ENCODE results near the gene RASGEF1C. TPM values are rescaled to one million over a fixed set of nuclear protein-coding genes. Genes with fewer than 3 reads are reported as not detected.
A peak's percentile ranks its signal among the peaks of the same experiment; 100 is the strongest.

The RASGEF1C gene
- total and polyA plus RNA-seq, 7 donors, result 0.35 to 4.2 (median 1.1) TPM; not detected in 2

- intact Hi-C loops (cut with DNase I), result no loop called here
- 51 to 70% methylated on average over 14 of the region's 14 CpGs for WGBS, 2 donors
- no peak for DNase-seq
Observed at GRCh38 chr5:180141068-180141660, 67.8 kb downstream of the RASGEF1C start.

GRCh38 chr5:180140571-180140970 is 68.4 kb downstream of the RASGEF1C start:
- H3K27me3 ChIP-seq, result peaks cover 0 to 31% (median 0%) of the 10 kb centered on the region in 3 donors
- WGBS, 2 donors, result 59 to 69% methylated on average over 9 of the region's 9 CpGs
- H3K9me3 ChIP-seq, result no peaks in the 10 kb centered on the region
- no peak overlapping the region for H3K27ac ChIP-seq
- H3K4me1 ChIP-seq, result no peaks in the 10 kb centered on the region
- intact Hi-C loops (cut with DNase I), result no loop called here
- H3K36me3 ChIP-seq, result no peaks in the 10 kb centered on the region
- no peak overlapping the region for H3K4me3 ChIP-seq
- TF ChIP-seq CTCF (IDR thresholded peaks at IDR 0.05), result no peak
- no peak for TF ChIP-seq EP300 (IDR thresholded peaks at IDR 0.05)
- TF ChIP-seq POLR2A (IDR thresholded peaks at IDR 0.05), result no peak
- no peak for TF ChIP-seq POLR2AphosphoS5 (IDR thresholded peaks at IDR 0.05)
- no peak for DNase-seq

More at GRCh38 chr5:180141068-180141660, 67.8 kb downstream of the RASGEF1C start:
- H3K4me3 ChIP-seq, result no peak overlapping the region
- no peaks in the 10 kb centered on the region for H3K4me1 ChIP-seq
- TF ChIP-seq POLR2A (IDR thresholded peaks at IDR 0.05) (no peak), POLR2AphosphoS5 (IDR thresholded peaks at IDR 0.05) (no peak), CTCF (IDR thresholded peaks at IDR 0.05) (no peak), EP300 (IDR thresholded peaks at IDR 0.05) (no peak)
- no peaks in the 10 kb centered on the region for H3K36me3 ChIP-seq
- H3K27ac ChIP-seq, result no peak overlapping the region
- H3K9me3 ChIP-seq, result peaks cover 0 to 3% (median 0%) of the 10 kb centered on the region in 4 donors
- H3K27me3 ChIP-seq, result peaks cover 0 to 31% (median 0%) of the 10 kb centered on the region in 3 donors

GRCh38 chr5:180140079-180140554 is 68.9 kb downstream of the RASGEF1C start:
- H3K4me1 ChIP-seq, result no peaks in the 10 kb centered on the region
- H3K36me3 ChIP-seq, result no peaks in the 10 kb centered on the region
- H3K9me3 ChIP-seq, result no peaks in the 10 kb centered on the region
- DNase-seq, result peak; percentile 60
- TF ChIP-seq POLR2A (IDR thresholded peaks at IDR 0.05) (no peak), EP300 (IDR thresholded peaks at IDR 0.05) (no peak), POLR2AphosphoS5 (IDR thresholded peaks at IDR 0.05) (no peak), CTCF (IDR thresholded peaks at IDR 0.05) (no peak)
- no peak overlapping the region for H3K4me3 ChIP-seq
- H3K27ac ChIP-seq, result no peak overlapping the region
- peaks cover 0 to 31% (median 0%) of the 10 kb centered on the region in 3 donors for H3K27me3 ChIP-seq
- WGBS, 2 donors, result 60 to 80% methylated on average over 10 of the region's 10 CpGs
- intact Hi-C loops (cut with DNase I), result no loop called here

GRCh38 chr5:180139731-180140055 is 69.3 kb downstream of the RASGEF1C start:
- DNase-seq, result no peak
- Histone ChIP-seq H3K9me3 (no peaks in the 10 kb centered on the region), H3K27ac (no peak overlapping the region), H3K27me3 (peaks cover 0 to 31% (median 0%) of the 10 kb centered on the region in 3 donors), H3K4me3 (no peak overlapping the region), H3K36me3 (no peaks in the 10 kb centered on the region), H3K4me1 (no peaks in the 10 kb centered on the region)
- no peak for TF ChIP-seq POLR2A (IDR thresholded peaks at IDR 0.05)
- intact Hi-C loops (cut with DNase I), result no loop called here
- WGBS, 2 donors, result 26 to 72% methylated on average over 6 of the region's 6 CpGs

- no peak overlapping the region for H3K27ac ChIP-seq
- H3K27me3 ChIP-seq, result peaks cover 0 to 31% (median 0%) of the 10 kb centered on the region in 3 donors
- no peaks in the 10 kb centered on the region for H3K4me1 ChIP-seq
- no peak for DNase-seq
- H3K4me3 ChIP-seq, result no peak overlapping the region
- TF ChIP-seq EP300 (IDR thresholded peaks at IDR 0.05) (no peak), POLR2AphosphoS5 (IDR thresholded peaks at IDR 0.05) (no peak), CTCF (IDR thresholded peaks at IDR 0.05) (no peak), POLR2A (IDR thresholded peaks at IDR 0.05) (no peak)
- WGBS, 2 donors, result 49 to 71% methylated on average over 11 of the region's 11 CpGs
- no peaks in the 10 kb centered on the region for H3K9me3 ChIP-seq
- H3K36me3 ChIP-seq, result no peaks in the 10 kb centered on the region
- intact Hi-C loops (cut with DNase I), result no loop called here
Observed at GRCh38 chr5:180138976-180139730, 69.9 kb downstream of the RASGEF1C start.
